ENCODE data around the gene CST2. TPM values are rescaled to one million over a fixed set of nuclear protein-coding genes. Genes with fewer than 3 reads are reported as not detected.

Gene CST2
- total RNA-seq, 4 donors from 2014 or later, result not detected

- H3K27ac ChIP-seq, result no peak overlapping the region
- peaks cover 0 to 3% (median 0%) of the 10 kb centered on the region in 3 donors for H3K27me3 ChIP-seq
- intact Hi-C loops (cut with DNase I; ENCODE audit: low total_unique reads) (no loop called here), in situ Hi-C loops (cut with MboI; ENCODE audit: low sequenced_read_pairs in 4 of 4) (no loop called here)
- no peaks in the 10 kb centered on the region for H3K9me3 ChIP-seq
- no peak overlapping the region for H3K4me3 ChIP-seq
- no peak for DNase-seq
- TF ChIP-seq CTCF (IDR thresholded peaks at IDR 0.05 in 4 of 5, conservative IDR thresholded peaks at IDR 0.05 in 1 of 5) (no peak), POLR2A (IDR thresholded peaks at IDR 0.05) (no peak)
- no peak for ATAC-seq
- H3K4me1 ChIP-seq, result no peaks in the 10 kb centered on the region
- no peaks in the 10 kb centered on the region for H3K36me3 ChIP-seq
These were observed 31.6 kb upstream of the CST2 start for GRCh38 chr20:23857962-23858595.

DNA sequence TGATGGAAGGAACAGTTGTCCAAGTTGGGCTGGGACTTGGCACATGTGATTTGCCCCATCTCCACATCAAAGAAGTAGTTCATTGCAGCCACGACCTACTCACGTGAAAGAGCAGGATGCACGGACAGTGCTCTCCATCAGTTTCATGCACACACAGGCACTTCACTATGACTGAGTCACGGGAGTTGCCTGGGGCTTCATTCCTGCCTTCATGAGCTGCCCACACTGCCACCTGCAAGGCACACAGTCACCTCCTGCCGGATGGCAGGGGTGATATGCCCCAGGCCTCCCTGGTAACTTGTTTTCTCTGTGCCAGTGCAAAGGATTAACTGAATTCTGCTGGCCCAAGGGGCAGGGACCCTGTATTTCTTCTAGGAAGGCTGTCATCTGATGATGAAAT lies 30.2 kb upstream of the CST2 start:
- DNase-seq, result no peak
- no peak for TF ChIP-seq CTCF (IDR thresholded peaks at IDR 0.05 in 4 of 5, conservative IDR thresholded peaks at IDR 0.05 in 1 of 5)
- no peak for TF ChIP-seq POLR2A (IDR thresholded peaks at IDR 0.05)
- Histone ChIP-seq H3K27ac (no peak overlapping the region), H3K9me3 (no peaks in the 10 kb centered on the region), H3K4me3 (no peak overlapping the region), H3K36me3 (no peaks in the 10 kb centered on the region), H3K27me3 (peaks cover 0 to 3% (median 0%) of the 10 kb centered on the region in 3 donors), H3K4me1 (no peaks in the 10 kb centered on the region)
- ATAC-seq, result no peak
- intact Hi-C loops (cut with DNase I; ENCODE audit: low total_unique reads) (no loop called here), in situ Hi-C loops (cut with MboI; ENCODE audit: low sequenced_read_pairs in 4 of 4) (no loop called here)

DNA sequence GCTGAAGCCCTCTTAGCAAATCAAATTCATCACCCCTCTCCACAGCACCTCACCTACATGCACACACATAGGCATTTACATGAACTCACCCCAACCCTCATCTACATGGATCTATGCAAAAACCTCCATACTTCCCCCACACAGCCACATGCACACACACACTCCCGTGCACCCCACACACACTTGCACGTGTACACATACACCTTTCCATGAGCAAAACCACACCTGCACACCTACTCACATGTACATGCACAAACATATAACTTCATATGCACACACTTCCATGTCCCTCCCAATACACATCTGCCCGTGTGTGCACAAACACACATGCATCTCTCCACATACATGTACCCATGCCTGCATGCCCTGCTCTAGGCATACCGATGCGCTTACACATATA lies 29.7 kb upstream of the CST2 start:
- DNase-seq (no peak), ATAC-seq (no peak)
- no peak overlapping the region for H3K27ac ChIP-seq
- no peaks in the 10 kb centered on the region for H3K36me3 ChIP-seq
- TF ChIP-seq POLR2A (IDR thresholded peaks at IDR 0.05) (no peak), CTCF (IDR thresholded peaks at IDR 0.05 in 4 of 5, conservative IDR thresholded peaks at IDR 0.05 in 1 of 5) (no peak)
- no peaks in the 10 kb centered on the region for H3K9me3 ChIP-seq
- H3K27me3 ChIP-seq, result peaks cover 0 to 3% (median 0%) of the 10 kb centered on the region in 3 donors
- no peaks in the 10 kb centered on the region for H3K4me1 ChIP-seq
- in situ Hi-C loops (cut with MboI; ENCODE audit: low sequenced_read_pairs in 4 of 4), result no loop called here
- intact Hi-C loops (cut with DNase I; ENCODE audit: low total_unique reads), result no loop called here
- H3K4me3 ChIP-seq, result no peak overlapping the region

- in situ Hi-C loops (cut with MboI; ENCODE audit: low sequenced_read_pairs in 4 of 4) (no loop called here), intact Hi-C loops (cut with DNase I; ENCODE audit: low total_unique reads) (no loop called here)
- no peak for DNase-seq
- no peaks in the 10 kb centered on the region for H3K36me3 ChIP-seq
- ATAC-seq, result no peak
- H3K27ac ChIP-seq, result no peak overlapping the region
- H3K4me1 ChIP-seq, result no peaks in the 10 kb centered on the region
- no peaks in the 10 kb centered on the region for H3K27me3 ChIP-seq
- H3K9me3 ChIP-seq, result no peaks in the 10 kb centered on the region
- TF ChIP-seq POLR2A (IDR thresholded peaks at IDR 0.05) (no peak), CTCF (IDR thresholded peaks at IDR 0.05 in 4 of 5, conservative IDR thresholded peaks at IDR 0.05 in 1 of 5) (no peak)
- H3K4me3 ChIP-seq, result no peak overlapping the region
These were observed 15.2 kb upstream of the CST2 start for GRCh38 chr20:23841693-23842092.

GRCh38 chr20:23835716-23836115 lies 9.2 kb upstream of the CST2 start:
- Histone ChIP-seq H3K27ac (no peak overlapping the region), H3K4me3 (no peak overlapping the region), H3K36me3 (no peaks in the 10 kb centered on the region), H3K27me3 (no peaks in the 10 kb centered on the region), H3K9me3 (no peaks in the 10 kb centered on the region), H3K4me1 (no peaks in the 10 kb centered on the region)
- in situ Hi-C loops (cut with MboI; ENCODE audit: low sequenced_read_pairs in 4 of 4) (no loop called here), intact Hi-C loops (cut with DNase I; ENCODE audit: low total_unique reads) (no loop called here)
- DNase-seq, result no peak
- no peak for TF ChIP-seq CTCF (IDR thresholded peaks at IDR 0.05 in 4 of 5, conservative IDR thresholded peaks at IDR 0.05 in 1 of 5)
- no peak for TF ChIP-seq POLR2A (IDR thresholded peaks at IDR 0.05)
- ATAC-seq, result no peak
